Mammary epithelial cell (primary cell): ENCODE measurements around the gene TMEM171.

ENCODE experiments used
- CTCF ChIP-seq, 2 donors: IDR thresholded peaks in 1 of 2; conservative IDR thresholded peaks in 1 of 2; 2 replicates each; pipeline ENCODE4 v1.5.1; 2011 to 2012; ENCODE audit warnings: inconsistent platforms in 2 of 2, low read length in 2 of 2, mild to moderate bottlenecking in 2 of 2, control low read depth in 1 of 2, low read depth in 1 of 2; ENCODE audit not compliant: insufficient read depth in 1 of 2; ENCODE audit errors: extremely low read depth in 1 of 2
- EZH2 ChIP-seq: IDR thresholded peaks from 2 replicates; pipeline ENCODE4 v1.6.1; 2012; ENCODE audit warnings: low read length, inconsistent platforms, borderline replicate concordance

DNA sequence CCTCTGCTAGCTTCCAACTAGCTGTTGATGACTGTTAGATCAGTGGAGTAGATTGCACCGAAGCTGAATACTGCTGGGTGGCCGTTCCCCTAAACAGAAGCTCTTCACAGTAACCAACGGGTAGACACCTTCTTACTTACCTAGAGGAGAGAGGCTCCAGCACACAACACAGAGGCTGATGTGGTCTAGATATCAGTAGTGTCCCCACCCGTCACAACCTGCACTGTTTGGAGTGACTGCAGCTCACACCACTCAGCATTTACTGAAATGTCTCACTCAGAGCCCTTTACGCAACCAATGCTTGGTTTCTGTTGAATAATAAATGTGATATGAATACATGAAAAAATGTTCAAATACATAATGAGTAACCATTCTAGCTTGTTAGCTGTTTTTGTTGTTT lies 57.9 kb downstream of the TMEM171 start:
- no peak for TF ChIP-seq CTCF (conservative IDR thresholded peaks at IDR 0.05 in 1 of 2, IDR thresholded peaks at IDR 0.05 in 1 of 2; ENCODE audit: extremely low read depth in 1 of 2, insufficient read depth in 1 of 2, low read depth in 1 of 2, low read length in 2 of 2)
- TF ChIP-seq EZH2 = no peak
